RWPE1 (cell line): ENCODE measurements around the gene SRGN.

Source experiments
- CTCF ChIA-PET: fragments of 350-600 bp; sonication (Branson Sonifier 250); formaldehyde crosslinking; extraction: SDS; loops from one replicate; lab custom pipeline; 2021; lab: Yijun Ruan, JAX
- POLR2A ChIA-PET: fragments of 400-600 bp; formaldehyde crosslinking; extraction: SDS; loops from one replicate; lab custom pipeline; 2020; ENCODE audit warnings: antibody characterized with exemption; ENCODE audit not compliant: low non-redundant PET; lab: Yijun Ruan, JAX
- DNase-seq: peaks from one replicate; pipeline ENCODE4 v3.0.0; 2012; ENCODE audit warnings: low spot score
- H3K27ac ChIP-seq: fragments of 450-650 bp; 2 replicates; pipeline ENCODE4 v1.5.1; 2017
- CTCF ChIP-seq: fragments of 450-650 bp; conservative IDR thresholded peaks from 2 replicates; pipeline ENCODE4 v1.5.1; 2017; ENCODE audit warnings: low read depth, mild to moderate bottlenecking

The SRGN gene

GRCh38 chr10:69065406-69066361, 22.2 kb upstream of the SRGN start:
- ChIA-PET POLR2A (no interaction called here), CTCF (no interaction called here)
- no peak for TF ChIP-seq CTCF
- no peak for DNase-seq
- peak overlapping the region; percentile 69 for H3K27ac ChIP-seq

GRCh38 chr10:69067189-69067588, 20.7 kb upstream of the SRGN start:
- H3K27ac ChIP-seq, result no peak overlapping the region
- DNase-seq, result no peak
- ChIA-PET CTCF (no interaction called here), POLR2A (no interaction called here)
- no peak for TF ChIP-seq CTCF

GRCh38 chr10:69068549-69068948, 19.4 kb upstream of the SRGN start:
- CTCF ChIA-PET, result interaction anchor here (0.6 kb wide), 1 partner anchor 12 kb away, joined by 6 read pairs; no protein-coding TSS in a partner anchor
- no peak overlapping the region for H3K27ac ChIP-seq
- no peak for TF ChIP-seq CTCF
- POLR2A ChIA-PET, result no interaction called here
- no peak for DNase-seq

GRCh38 chr10:69069090-69070042, 18.5 kb upstream of the SRGN start:
- CTCF ChIA-PET, result interaction anchor here (0.6 kb wide), 1 partner anchor 11 kb away, joined by 6 read pairs; no protein-coding TSS in a partner anchor
- no peak for DNase-seq
- POLR2A ChIA-PET, result no interaction called here
- no peak for TF ChIP-seq CTCF
- H3K27ac ChIP-seq, result no peak overlapping the region

- no peak for TF ChIP-seq CTCF
- no peak for DNase-seq
- no peak overlapping the region for H3K27ac ChIP-seq
- CTCF ChIA-PET, result no interaction called here
- POLR2A ChIA-PET, result no interaction called here
Observed at GRCh38 chr10:69070951-69071350, 17.0 kb upstream of the SRGN start.

GRCh38 chr10:69071610-69072009, 16.3 kb upstream of the SRGN start:
- POLR2A ChIA-PET, result no interaction called here
- no peak for TF ChIP-seq CTCF
- CTCF ChIA-PET, result interaction anchor here (0.6 kb wide), 1 partner anchor 22 kb away, joined by 4 read pairs; no protein-coding TSS in a partner anchor
- no peak for DNase-seq
- H3K27ac ChIP-seq, result no peak overlapping the region
